Keratinocyte (primary cell): Measurements from ENCODE around the gene TLN1. TPM values are rescaled to one million over a fixed set of nuclear protein-coding genes. Genes with fewer than 3 reads are reported as not detected.

Experiments
- DNase-seq: peaks from one replicate; pipeline ENCODE4 v3.0.0-alpha.2; 2011; ENCODE audit warnings: low read depth, missing footprints, low spot score
- FAIRE-seq: peaks from 2 replicates; lab custom pipeline; 2011; peaks lifted over from hg19 to GRCh38; lab: Jason Lieb, UNC
- H2AFZ ChIP-seq: 2 replicates; pipeline ENCODE4 v1.6.0; 2012; ENCODE audit warnings: low read length, control low read depth, inconsistent platforms; ENCODE audit not compliant: control insufficient read depth
- H3K27ac ChIP-seq: 2 replicates; pipeline ENCODE4 v1.5.1; 2011; ENCODE audit warnings: low read length; ENCODE audit not compliant: control insufficient read depth, insufficient read depth
- H3K27me3 ChIP-seq: 3 replicates; pipeline ENCODE4 v1.6.0; 2011; ENCODE audit warnings: low read length; ENCODE audit not compliant: control insufficient read depth, insufficient read depth; ENCODE audit errors: extremely low read depth
- H3K36me3 ChIP-seq, 2 experiments: 2 replicates in 1 of 2; 3 replicates in 1 of 2; pipeline ENCODE4 v1.5.1; 2011; ENCODE audit warnings: low read length in 2 of 2, mild to moderate bottlenecking in 1 of 2; ENCODE audit not compliant: control insufficient read depth in 2 of 2, insufficient read depth in 2 of 2; ENCODE audit errors: extremely low read depth in 1 of 2
- H3K4me1 ChIP-seq: 3 replicates; pipeline ENCODE4 v1.5.1; 2011; ENCODE audit warnings: low read length; ENCODE audit not compliant: control insufficient read depth, insufficient read depth; ENCODE audit errors: extremely low read depth
- H3K4me2 ChIP-seq: 3 replicates; pipeline ENCODE4 v1.6.0; 2011; ENCODE audit warnings: low read depth, low read length; ENCODE audit not compliant: control insufficient read depth, insufficient read depth; ENCODE audit errors: extremely low read depth
- H3K4me3 ChIP-seq, 3 experiments: fragments of 200-600 bp in 1 of 3; sonication (generic) in 1 of 3; 2 replicates in 2 of 3; 3 replicates in 1 of 3; pipeline ENCODE4 v1.5.1; 2011 to 2016; ENCODE audit warnings: low read length in 3 of 3, mild to moderate bottlenecking in 3 of 3, control low read depth in 2 of 3, inconsistent platforms in 1 of 3, low read depth in 1 of 3, mixed read lengths in 1 of 3, mixed run types in 1 of 3, moderate library complexity in 1 of 3; ENCODE audit not compliant: control insufficient read depth in 2 of 3, insufficient read depth in 2 of 3; ENCODE audit errors: extremely low read depth in 1 of 3
- H3K79me2 ChIP-seq: 2 replicates; pipeline ENCODE4 v1.6.0; 2012; ENCODE audit warnings: low read length; ENCODE audit not compliant: control insufficient read depth, insufficient read depth
- H3K9ac ChIP-seq: 3 replicates; pipeline ENCODE4 v1.6.0; 2011; ENCODE audit warnings: low read length; ENCODE audit not compliant: control insufficient read depth, insufficient read depth; ENCODE audit errors: extremely low read depth
- H3K9me1 ChIP-seq: 3 replicates; pipeline ENCODE4 v1.6.0; 2011; ENCODE audit warnings: low read length; ENCODE audit not compliant: control insufficient read depth, insufficient read depth; ENCODE audit errors: extremely low read depth
- H3K9me3 ChIP-seq: 2 replicates; pipeline ENCODE4 v1.5.1; 2012; ENCODE audit warnings: low read depth, low read length; ENCODE audit not compliant: control insufficient read depth
- H4K20me1 ChIP-seq: 3 replicates; pipeline ENCODE4 v1.6.0; 2011; ENCODE audit warnings: low read length; ENCODE audit not compliant: control insufficient read depth, insufficient read depth; ENCODE audit errors: extremely low read depth
- CTCF ChIP-seq, 3 experiments: IDR thresholded peaks in 1 of 3; conservative IDR thresholded peaks in 1 of 3; optimal IDR thresholded peaks in 1 of 3; 2 replicates in 2 of 3; 3 replicates in 1 of 3; pipeline versions ENCODE3 to v1.5.1; 2011; ENCODE audit warnings: low read length in 3 of 3, mild to moderate bottlenecking in 3 of 3, moderate library complexity in 2 of 3, control low read depth in 1 of 3, inconsistent platforms in 1 of 3; ENCODE audit not compliant: insufficient read depth in 2 of 3; ENCODE audit errors: extremely low read depth in 1 of 3
- EZH2 ChIP-seq: IDR thresholded peaks from one replicate; pipeline ENCODE4 v1.6.1; 2012; ENCODE audit warnings: inconsistent platforms, mild to moderate bottlenecking, low read length, moderate library complexity
- dilution Hi-C: fragments of 300-500 bp; cut with MboI; formaldehyde crosslinking; loops from one replicate; pipeline ENCODE4 v1.7.0; 2020; ENCODE audit warnings: low sequenced_read_pairs; ENCODE audit not compliant: extremely low pct_ligation_motif_present
- polyA plus RNA-seq, 5 experiments: library from polyadenylated mRNA; depleted of rRNA in 3 of 5; stranded (reverse) in 3 of 5; stranded (forward) in 1 of 5; unstranded in 1 of 5; fragments of >200 nt; gene quantifications; 1 replicate in 1 of 5; 2 replicates in 3 of 5; 3 replicates in 1 of 5; pipeline versions ENCODE4 v1.2.1 to v1.2.3, GENCODE V29; 2011 to 2012; ENCODE audit warnings: missing spikeins in 2 of 5, low read depth in 1 of 5, low replicate concordance in 1 of 5

Gene TLN1
- polyA plus RNA-seq, 1 donor (not counting 4 experiments of a cell fraction or from before 2014, with no cell fraction given) = 53.0 TPM

- Histone ChIP-seq H3K36me3 (peaks cover 0 to 4% of the 10 kb centered on the region in 2 experiments), H3K79me2 (no peaks in the 10 kb centered on the region), H3K9me1 (no peaks in the 10 kb centered on the region), H3K9me3 (no peaks in the 10 kb centered on the region), H3K27ac (peak overlapping the region; percentile 59), H3K4me2 (peak overlapping the region; percentile 73), H2AFZ (no peak overlapping the region), H3K27me3 (no peaks in the 10 kb centered on the region), H3K9ac (peak overlapping the region; percentile 49), H3K4me3 (peak overlapping the region; percentile 32 to 50 (median 35)), H4K20me1 (no peaks in the 10 kb centered on the region), H3K4me1 (peaks cover 16% of the 10 kb centered on the region)
- TF ChIP-seq CTCF (optimal IDR thresholded peaks at IDR 0.05 in 1 of 3, IDR thresholded peaks at IDR 0.05 in 1 of 3, conservative IDR thresholded peaks at IDR 0.05 in 1 of 3; ENCODE audit: extremely low read depth in 1 of 3, insufficient read depth in 2 of 3, low read length in 3 of 3) (no peak), EZH2 (no peak)
- dilution Hi-C loops = no loop called here
- DNase-seq (no peak), FAIRE-seq (peak; percentile 95)
Measured at GRCh38 chr9:35688558-35689541, 43.1 kb downstream of the TLN1 start.

DNA sequence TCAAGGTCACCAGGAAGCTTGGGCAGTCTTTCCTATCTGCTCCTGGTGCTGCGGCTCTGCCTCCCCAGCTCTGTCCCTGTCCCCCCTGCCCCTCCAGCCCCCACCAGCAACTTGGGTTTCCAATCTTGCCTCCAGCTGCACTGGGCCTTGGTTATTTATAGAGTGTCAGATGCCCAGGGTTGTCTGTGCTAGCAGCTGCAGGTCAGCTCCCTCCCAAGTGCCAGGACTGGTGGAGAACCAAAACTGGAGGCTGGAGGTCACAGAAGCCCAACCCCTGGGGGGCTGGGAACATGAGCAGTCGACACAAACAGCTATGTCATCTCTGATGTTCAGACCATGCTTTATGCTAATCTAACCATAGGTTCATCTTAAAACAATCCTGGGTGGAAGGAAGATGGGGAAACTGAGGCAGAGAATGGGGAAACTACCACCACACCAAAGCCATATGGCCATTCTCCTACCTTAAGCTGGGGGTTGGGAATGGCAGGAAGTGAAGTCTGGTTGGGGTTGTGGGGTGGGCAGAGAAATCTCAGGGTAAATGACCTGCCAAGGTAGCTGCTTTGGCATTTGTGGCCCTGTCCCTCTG lies 43.9 kb downstream of the TLN1 start:
- no peak for FAIRE-seq
- dilution Hi-C loops = no loop called here
- H3K4me2 ChIP-seq = peak overlapping the region; percentile 73
- no peak for DNase-seq
- no peak overlapping the region for H3K27ac ChIP-seq
- H3K9ac ChIP-seq = no peak overlapping the region
- H2AFZ ChIP-seq = no peak overlapping the region
- no peaks in the 10 kb centered on the region for H3K27me3 ChIP-seq
- no peaks in the 10 kb centered on the region for H3K9me1 ChIP-seq
- no peaks in the 10 kb centered on the region for H4K20me1 ChIP-seq
- H3K9me3 ChIP-seq = no peaks in the 10 kb centered on the region
- peaks cover 0 to 4% of the 10 kb centered on the region in 2 experiments for H3K36me3 ChIP-seq
- TF ChIP-seq CTCF (optimal IDR thresholded peaks at IDR 0.05 in 1 of 3, IDR thresholded peaks at IDR 0.05 in 1 of 3, conservative IDR thresholded peaks at IDR 0.05 in 1 of 3; ENCODE audit: extremely low read depth in 1 of 3, insufficient read depth in 2 of 3, low read length in 3 of 3) = no peak
- no peak for TF ChIP-seq EZH2
- H3K4me3 ChIP-seq = peak overlapping the region in 1 of 3 experiments; percentile 35
- peaks cover 16% of the 10 kb centered on the region for H3K4me1 ChIP-seq
- no peaks in the 10 kb centered on the region for H3K79me2 ChIP-seq
